ENCODE data around the gene IDS. TPM values are rescaled to one million over a fixed set of nuclear protein-coding genes. Genes with fewer than 3 reads are reported as not detected.
"Not testable (repeated sequence)": the region's sequence is repeated elsewhere in the genome, so short reads cannot be mapped to it uniquely, and the experiment has no call there.

The IDS gene
- total RNA-seq, 4 donors from 2014 or later: 55.7 to 97.7 (median 63.5) TPM

- peaks cover 9% of the 10 kb centered on the region for H3K4me1 ChIP-seq
- no peaks in the 10 kb centered on the region for H3K9me3 ChIP-seq
- DNase-seq (ENCODE audit: low spot score in 2 of 2): no peak
- H3K36me3 ChIP-seq: peaks cover 5% of the 10 kb centered on the region
- WGBS: 44% methylated on average over 3 of the region's 13 CpGs
- TF ChIP-seq POLR2A (IDR thresholded peaks at IDR 0.05) (no peak), EP300 (IDR thresholded peaks at IDR 0.05) (no peak), CTCF (IDR thresholded peaks at IDR 0.05) (no peak), POLR2AphosphoS5 (IDR thresholded peaks at IDR 0.05) (no peak)
- H3K4me3 ChIP-seq: peak overlapping the region; percentile 67
- H3K27me3 ChIP-seq: no peaks in the 10 kb centered on the region
- H3K27ac ChIP-seq: peak overlapping the region; percentile 88
These were observed 36.5 kb upstream of the IDS start for GRCh38 chrX:149541521-149542047.

GRCh38 chrX:149540621-149541520 is 35.8 kb upstream of the IDS start, which contains the start of gene EOLA1:
Gene EOLA1 (plus strand): TSS chrX:149541012. CDS start chrX:149545631, 4,619 bp downstream.
- Histone ChIP-seq H3K9me3 (no peaks in the 10 kb centered on the region), H3K36me3 (peaks cover 5% of the 10 kb centered on the region), H3K4me1 (peaks cover 9% of the 10 kb centered on the region), H3K27me3 (no peaks in the 10 kb centered on the region), H3K27ac (peak within 1 kb of the TSS; percentile 88), H3K4me3 (peak within 1 kb of the TSS; percentile 67)
- TF ChIP-seq POLR2A (IDR thresholded peaks at IDR 0.05) (peak in 1 of 2 donors; percentile 29), CTCF (IDR thresholded peaks at IDR 0.05) (no peak), POLR2AphosphoS5 (IDR thresholded peaks at IDR 0.05) (peak in 2 of 3 donors; percentile 34 to 45), EP300 (IDR thresholded peaks at IDR 0.05) (peak; percentile 95)
- WGBS: 49% methylated on average over 52 of the region's 71 CpGs
- DNase-seq (ENCODE audit: low spot score in 2 of 2): peak; percentile 89 to 93

GRCh38 chrX:149540131-149540620 is 35.1 kb upstream of the IDS start:
- Histone ChIP-seq H3K27ac (peak overlapping the region; percentile 88), H3K9me3 (no peaks in the 10 kb centered on the region), H3K4me3 (peak overlapping the region; percentile 67), H3K4me1 (peaks cover 9% of the 10 kb centered on the region), H3K27me3 (no peaks in the 10 kb centered on the region), H3K36me3 (peaks cover 2% of the 10 kb centered on the region)
- WGBS: 50% methylated on average over 23 of the region's 24 CpGs
- peak; percentile 95 to 96 for DNase-seq (ENCODE audit: low spot score in 2 of 2)
- TF ChIP-seq POLR2A (IDR thresholded peaks at IDR 0.05): no peak
- no peak for TF ChIP-seq POLR2AphosphoS5 (IDR thresholded peaks at IDR 0.05)

GRCh38 chrX:149539283-149540130 is 34.4 kb upstream of the IDS start:
- H3K27ac ChIP-seq: peak overlapping the region; percentile 77
- peaks cover 9% of the 10 kb centered on the region for H3K4me1 ChIP-seq
- 42% methylated on average over 34 of the region's 34 CpGs for WGBS
- peaks cover 2% of the 10 kb centered on the region for H3K36me3 ChIP-seq
- no peaks in the 10 kb centered on the region for H3K9me3 ChIP-seq
- peak; percentile 92 to 95 for DNase-seq (ENCODE audit: low spot score in 2 of 2)
- peak overlapping the region; percentile 67 for H3K4me3 ChIP-seq
- no peak for TF ChIP-seq EP300 (IDR thresholded peaks at IDR 0.05)
- no peak for TF ChIP-seq POLR2A (IDR thresholded peaks at IDR 0.05)
- TF ChIP-seq CTCF (IDR thresholded peaks at IDR 0.05): no peak
- no peak for TF ChIP-seq POLR2AphosphoS5 (IDR thresholded peaks at IDR 0.05)
- no peaks in the 10 kb centered on the region for H3K27me3 ChIP-seq

GRCh38 chrX:149537474-149537873 is 32.4 kb upstream of the IDS start:
- not testable (repeated sequence) for H3K27me3 ChIP-seq; H3K27ac ChIP-seq; H3K36me3 ChIP-seq; H3K4me1 ChIP-seq; DNase-seq (ENCODE audit: low spot score in 2 of 2); H3K4me3 ChIP-seq; H3K9me3 ChIP-seq
- 82% methylated on average over 7 of the region's 11 CpGs for WGBS

GRCh38 chrX:149534926-149535602 is 30.0 kb upstream of the IDS start:
- H3K9me3 ChIP-seq; H3K27ac ChIP-seq; H3K4me3 ChIP-seq; H3K36me3 ChIP-seq; DNase-seq (ENCODE audit: low spot score in 2 of 2); H3K27me3 ChIP-seq; H3K4me1 ChIP-seq: not testable (repeated sequence)
- 56% methylated on average over 3 of the region's 3 CpGs for WGBS

GRCh38 chrX:149533999-149534398 is 28.9 kb upstream of the IDS start:
- not testable (repeated sequence) for DNase-seq (ENCODE audit: low spot score in 2 of 2); H3K9me3 ChIP-seq; H3K27ac ChIP-seq; H3K36me3 ChIP-seq; H3K4me3 ChIP-seq; H3K27me3 ChIP-seq; H3K4me1 ChIP-seq
- WGBS: no CpG with 5 or more reads among the region's 11 CpGs

GRCh38 chrX:149532868-149533267 is 27.8 kb upstream of the IDS start:
- WGBS: no CpG with 5 or more reads among the region's 3 CpGs
- not testable (repeated sequence) for H3K9me3 ChIP-seq; H3K4me3 ChIP-seq; H3K4me1 ChIP-seq; H3K27me3 ChIP-seq; DNase-seq (ENCODE audit: low spot score in 2 of 2); H3K27ac ChIP-seq; H3K36me3 ChIP-seq

Data from suprapubic skin (tissue), 4 donors.